AG09309 (cell line): ENCODE data around the gene NDUFA13.

Source experiments
- DNase-seq: peaks from one replicate; pipeline ENCODE4 v3.0.0-alpha.2; 2010; ENCODE audit warnings: low read depth
- H3K4me3 ChIP-seq: 2 replicates; pipeline ENCODE4 v1.5.1; 2011; ENCODE audit warnings: mild to moderate bottlenecking, low read depth, low read length, moderate library complexity; ENCODE audit not compliant: control insufficient read depth
- CTCF ChIP-seq: IDR thresholded peaks from 2 replicates; pipeline ENCODE4 v1.5.1; 2011; ENCODE audit warnings: mild to moderate bottlenecking, low read depth, low read length, inconsistent platforms; ENCODE audit not compliant: insufficient read depth, control insufficient read depth; ENCODE audit errors: missing control alignments

The NDUFA13 gene

GRCh38 chr19:19498255-19498991 is 17.6 kb upstream of the NDUFA13 start:
- no peak for DNase-seq
- no peak overlapping the region for H3K4me3 ChIP-seq
- TF ChIP-seq CTCF, result no peak

- H3K4me3 ChIP-seq, result no peak overlapping the region
- no peak for DNase-seq
- TF ChIP-seq CTCF, result no peak
These were observed 16.6 kb upstream of the NDUFA13 start for GRCh38 chr19:19499272-19499995.

GRCh38 chr19:19500975-19501644 is 14.9 kb upstream of the NDUFA13 start:
- TF ChIP-seq CTCF, result no peak
- DNase-seq, result no peak

GRCh38 chr19:19501798-19502197 is 14.2 kb upstream of the NDUFA13 start:
- no peak overlapping the region for H3K4me3 ChIP-seq
- no peak for DNase-seq
- TF ChIP-seq CTCF, result no peak

More at GRCh38 chr19:19500975-19501644, 14.9 kb upstream of the NDUFA13 start:
- H3K4me3 ChIP-seq, result no peak overlapping the region

- no peak for TF ChIP-seq CTCF
- no peak for DNase-seq
- no peak overlapping the region for H3K4me3 ChIP-seq
These were observed 13.7 kb upstream of the NDUFA13 start for GRCh38 chr19:19502281-19502680.

- no peak for TF ChIP-seq CTCF
- no peak for DNase-seq
These were observed 13.0 kb upstream of the NDUFA13 start for GRCh38 chr19:19502808-19503602.

More at GRCh38 chr19:19502808-19503602, 13.0 kb upstream of the NDUFA13 start:
- H3K4me3 ChIP-seq, result no peak overlapping the region
